HEK293 (cell line): ENCODE measurements around the gene LTC4S.

Source experiments
- CTCF ChIA-PET: fragments of 350-600 bp; formaldehyde crosslinking; extraction: SDS; loops from one replicate; lab custom pipeline; 2021; ENCODE audit warnings: antibody characterized with exemption; lab: Yijun Ruan, JAX
- POLR2A ChIA-PET: fragments of 300-600 bp; formaldehyde crosslinking; extraction: SDS; loops from one replicate; lab custom pipeline; 2020; ENCODE audit warnings: antibody characterized with exemption, inconsistent platforms; lab: Yijun Ruan, JAX
- H3K27ac ChIP-seq: fragments of 200-500 bp; sonication (Bioruptor generic); 2 replicates; pipeline ENCODE4 v1.5.1; 2014; ENCODE audit warnings: low read depth, low read length, control low read depth, inconsistent platforms; ENCODE audit errors: extremely low read depth
- H3K36me3 ChIP-seq, 2 experiments: fragments of 200-500 bp in 1 of 2; sonication (Bioruptor generic) in 1 of 2; 1 replicate in 1 of 2; 2 replicates in 1 of 2; pipeline ENCODE4 v1.5.1; 2014 to 2017; ENCODE audit warnings: inconsistent platforms in 2 of 2, low read length in 2 of 2; ENCODE audit not compliant: control insufficient read depth in 2 of 2, insufficient read depth in 1 of 2
- H3K4me1 ChIP-seq: fragments of 200-500 bp; sonication (Bioruptor generic); 2 replicates; pipeline ENCODE4 v1.5.1; 2014; ENCODE audit warnings: mild to moderate bottlenecking, low read length, inconsistent platforms; ENCODE audit not compliant: control insufficient read depth, insufficient read depth
- H3K4me3 ChIP-seq: 2 replicates; pipeline ENCODE4 v1.5.1; 2011; ENCODE audit warnings: low read depth, mild to moderate bottlenecking, control low read depth, low read length, moderate library complexity
- H3K9me3 ChIP-seq: fragments of 200-500 bp; sonication (Bioruptor generic); 2 replicates; pipeline ENCODE4 v1.5.1; 2014; ENCODE audit warnings: low read depth, low read length, inconsistent platforms; ENCODE audit not compliant: control insufficient read depth, insufficient read depth
- EGR2 ChIP-seq: fragments of 450-650 bp; formaldehyde crosslinking; IDR thresholded peaks from 2 replicates; pipeline ENCODE4 v1.5.1; 2016; ENCODE audit warnings: low read depth, missing biosample characterization, missing genetic modification characterization
- KLF16 ChIP-seq: fragments of 450-650 bp; formaldehyde crosslinking; IDR thresholded peaks from 2 replicates; pipeline ENCODE4 v1.5.1; 2017; ENCODE audit warnings: missing biosample characterization, missing genetic modification characterization
- MZF1 ChIP-seq: fragments of 450-650 bp; formaldehyde crosslinking; IDR thresholded peaks from 2 replicates; pipeline ENCODE4 v1.5.1; 2017; ENCODE audit warnings: missing biosample characterization, missing genetic modification characterization, borderline replicate concordance
- OSR2 ChIP-seq: fragments of 450-650 bp; formaldehyde crosslinking; IDR thresholded peaks from 2 replicates; pipeline ENCODE4 v1.5.1; 2016; ENCODE audit warnings: missing biosample characterization, missing genetic modification characterization
- WT1 ChIP-seq: fragments of 450-650 bp; formaldehyde crosslinking; IDR thresholded peaks from 2 replicates; pipeline ENCODE4 v1.5.1; 2016; ENCODE audit warnings: missing biosample characterization, missing genetic modification characterization
- ZNF10 ChIP-seq: fragments of 450-650 bp; formaldehyde crosslinking; IDR thresholded peaks from 2 replicates; pipeline ENCODE4 v1.5.1; 2017; ENCODE audit warnings: missing biosample characterization, missing genetic modification characterization
- ZNF121 ChIP-seq: fragments of 450-650 bp; formaldehyde crosslinking; IDR thresholded peaks from 2 replicates; pipeline ENCODE4 v1.5.1; 2016; ENCODE audit warnings: missing biosample characterization, missing genetic modification characterization
- ZNF133 ChIP-seq: fragments of 450-650 bp; formaldehyde crosslinking; IDR thresholded peaks from 2 replicates; pipeline ENCODE4 v1.5.1; 2016; ENCODE audit warnings: missing biosample characterization, missing genetic modification characterization
- ZNF138 ChIP-seq: fragments of 450-650 bp; formaldehyde crosslinking; IDR thresholded peaks from 2 replicates; pipeline ENCODE4 v1.5.1; 2016; ENCODE audit warnings: missing biosample characterization, missing genetic modification characterization, borderline replicate concordance
- ZNF2 ChIP-seq: fragments of 450-650 bp; formaldehyde crosslinking; IDR thresholded peaks from 2 replicates; pipeline ENCODE4 v1.5.1; 2016; ENCODE audit warnings: missing biosample characterization, missing genetic modification characterization
- ZNF24 ChIP-seq: fragments of 450-650 bp; formaldehyde crosslinking; IDR thresholded peaks from 2 replicates; pipeline ENCODE4 v1.5.1; 2016; ENCODE audit warnings: missing biosample characterization, missing genetic modification characterization
- ZNF600 ChIP-seq: fragments of 450-650 bp; formaldehyde crosslinking; IDR thresholded peaks from 2 replicates; pipeline ENCODE4 v1.5.1; 2016; ENCODE audit warnings: missing biosample characterization, missing genetic modification characterization
- ZNF658 ChIP-seq: fragments of 450-650 bp; formaldehyde crosslinking; IDR thresholded peaks from 2 replicates; pipeline ENCODE4; 2016; ENCODE audit warnings: missing biosample characterization, missing genetic modification characterization
- ZNF76 ChIP-seq: fragments of 450-650 bp; formaldehyde crosslinking; IDR thresholded peaks from 2 replicates; pipeline ENCODE4; 2016; ENCODE audit warnings: low read depth, missing biosample characterization, missing genetic modification characterization, borderline replicate concordance
- TF ChIP-seq, protein P1 (sequence below): fragments of 450-650 bp; formaldehyde crosslinking; IDR thresholded peaks from 2 replicates; pipeline ENCODE4 v1.5.1; 2016; ENCODE audit warnings: missing biosample characterization, missing genetic modification characterization, low read depth
- TF ChIP-seq, protein P2 (sequence below): fragments of 450-650 bp; formaldehyde crosslinking; IDR thresholded peaks from 2 replicates; pipeline ENCODE4 v1.5.1; 2016; ENCODE audit warnings: missing biosample characterization, missing genetic modification characterization
- TF ChIP-seq, protein P3 (sequence below): sonication (generic); formaldehyde crosslinking; IDR thresholded peaks from 2 replicates; pipeline ENCODE4 v1.8.1; 2022; ENCODE audit warnings: mild to moderate bottlenecking, moderate library complexity, missing genetic modification reagents
- TF ChIP-seq, protein P4 (sequence below): fragments of 450-650 bp; formaldehyde crosslinking; IDR thresholded peaks from 2 replicates; pipeline ENCODE4 v1.5.1; 2017; ENCODE audit warnings: missing biosample characterization, missing genetic modification characterization
- TF ChIP-seq, protein P5 (sequence below): fragments of 450-650 bp; formaldehyde crosslinking; IDR thresholded peaks from 2 replicates; pipeline ENCODE4 v1.5.1; 2016; ENCODE audit warnings: missing biosample characterization, missing genetic modification characterization, borderline replicate concordance
- TF ChIP-seq, protein P6 (sequence below): fragments of 450-650 bp; IDR thresholded peaks from 2 replicates; pipeline ENCODE4 v1.5.1; 2018; ENCODE audit warnings: missing biosample characterization, mild to moderate bottlenecking, missing genetic modification characterization

Gene LTC4S

DNA sequence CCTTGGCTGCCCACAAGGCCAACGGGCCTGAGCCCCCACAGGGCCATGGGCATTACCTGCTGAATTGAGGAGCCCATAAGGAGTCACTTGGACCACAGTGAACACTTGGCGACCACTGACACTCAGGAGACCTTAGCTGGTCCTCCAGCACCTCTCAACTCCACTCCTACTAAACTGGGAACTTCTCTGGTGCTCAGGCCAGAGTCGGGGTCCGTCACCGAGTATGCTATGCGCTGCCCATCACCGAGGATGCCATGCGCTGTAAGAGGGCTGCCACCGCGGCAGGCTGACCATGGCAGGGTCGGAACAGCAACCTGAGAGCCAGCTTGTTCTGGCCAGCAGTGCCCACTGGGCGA, 26.3 kb downstream of the LTC4S start:
- TF ChIP-seq, protein P1, sequence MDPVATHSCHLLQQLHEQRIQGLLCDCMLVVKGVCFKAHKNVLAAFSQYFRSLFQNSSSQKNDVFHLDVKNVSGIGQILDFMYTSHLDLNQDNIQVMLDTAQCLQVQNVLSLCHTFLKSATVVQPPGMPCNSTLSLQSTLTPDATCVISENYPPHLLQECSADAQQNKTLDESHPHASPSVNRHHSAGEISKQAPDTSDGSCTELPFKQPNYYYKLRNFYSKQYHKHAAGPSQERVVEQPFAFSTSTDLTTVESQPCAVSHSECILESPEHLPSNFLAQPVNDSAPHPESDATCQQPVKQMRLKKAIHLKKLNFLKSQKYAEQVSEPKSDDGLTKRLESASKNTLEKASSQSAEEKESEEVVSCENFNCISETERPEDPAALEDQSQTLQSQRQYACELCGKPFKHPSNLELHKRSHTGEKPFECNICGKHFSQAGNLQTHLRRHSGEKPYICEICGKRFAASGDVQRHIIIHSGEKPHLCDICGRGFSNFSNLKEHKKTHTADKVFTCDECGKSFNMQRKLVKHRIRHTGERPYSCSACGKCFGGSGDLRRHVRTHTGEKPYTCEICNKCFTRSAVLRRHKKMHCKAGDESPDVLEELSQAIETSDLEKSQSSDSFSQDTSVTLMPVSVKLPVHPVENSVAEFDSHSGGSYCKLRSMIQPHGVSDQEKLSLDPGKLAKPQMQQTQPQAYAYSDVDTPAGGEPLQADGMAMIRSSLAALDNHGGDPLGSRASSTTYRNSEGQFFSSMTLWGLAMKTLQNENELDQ = no peak
- TF ChIP-seq KLF16 (no peak), ZNF600 (tag by site-specific recombination) (peak; percentile 57; the same call in 1 of the 2 replicates), ZNF133 (no peak), ZNF121 (tag by site-specific recombination) (no peak), ZNF10 (tag by site-specific recombination) (peak; percentile 72), EGR2 (no peak), ZNF76 (tag by site-specific recombination) (no peak), OSR2 (no peak), WT1 (tag by site-specific recombination) (no peak), ZNF24 (tag by site-specific recombination) (no peak), ZNF138 (no peak), ZNF2 (no peak), ZNF658 (tag by site-specific recombination) (no peak), MZF1 (no peak)
- TF ChIP-seq, protein P2, sequence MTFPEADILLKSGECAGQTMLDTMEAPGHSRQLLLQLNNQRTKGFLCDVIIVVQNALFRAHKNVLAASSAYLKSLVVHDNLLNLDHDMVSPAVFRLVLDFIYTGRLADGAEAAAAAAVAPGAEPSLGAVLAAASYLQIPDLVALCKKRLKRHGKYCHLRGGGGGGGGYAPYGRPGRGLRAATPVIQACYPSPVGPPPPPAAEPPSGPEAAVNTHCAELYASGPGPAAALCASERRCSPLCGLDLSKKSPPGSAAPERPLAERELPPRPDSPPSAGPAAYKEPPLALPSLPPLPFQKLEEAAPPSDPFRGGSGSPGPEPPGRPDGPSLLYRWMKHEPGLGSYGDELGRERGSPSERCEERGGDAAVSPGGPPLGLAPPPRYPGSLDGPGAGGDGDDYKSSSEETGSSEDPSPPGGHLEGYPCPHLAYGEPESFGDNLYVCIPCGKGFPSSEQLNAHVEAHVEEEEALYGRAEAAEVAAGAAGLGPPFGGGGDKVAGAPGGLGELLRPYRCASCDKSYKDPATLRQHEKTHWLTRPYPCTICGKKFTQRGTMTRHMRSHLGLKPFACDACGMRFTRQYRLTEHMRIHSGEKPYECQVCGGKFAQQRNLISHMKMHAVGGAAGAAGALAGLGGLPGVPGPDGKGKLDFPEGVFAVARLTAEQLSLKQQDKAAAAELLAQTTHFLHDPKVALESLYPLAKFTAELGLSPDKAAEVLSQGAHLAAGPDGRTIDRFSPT (tag by site-specific recombination) = peak; percentile 88
- TF ChIP-seq, protein P3, sequence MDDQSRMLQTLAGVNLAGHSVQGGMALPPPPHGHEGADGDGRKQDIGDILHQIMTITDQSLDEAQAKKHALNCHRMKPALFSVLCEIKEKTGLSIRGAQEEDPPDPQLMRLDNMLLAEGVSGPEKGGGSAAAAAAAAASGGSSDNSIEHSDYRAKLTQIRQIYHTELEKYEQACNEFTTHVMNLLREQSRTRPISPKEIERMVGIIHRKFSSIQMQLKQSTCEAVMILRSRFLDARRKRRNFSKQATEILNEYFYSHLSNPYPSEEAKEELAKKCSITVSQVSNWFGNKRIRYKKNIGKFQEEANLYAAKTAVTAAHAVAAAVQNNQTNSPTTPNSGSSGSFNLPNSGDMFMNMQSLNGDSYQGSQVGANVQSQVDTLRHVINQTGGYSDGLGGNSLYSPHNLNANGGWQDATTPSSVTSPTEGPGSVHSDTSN (CRISPR knock-in tag) = 0 out of 2 replicates have a peak, but pooled peaks have one; percentile 14
- TF ChIP-seq, protein P4, sequence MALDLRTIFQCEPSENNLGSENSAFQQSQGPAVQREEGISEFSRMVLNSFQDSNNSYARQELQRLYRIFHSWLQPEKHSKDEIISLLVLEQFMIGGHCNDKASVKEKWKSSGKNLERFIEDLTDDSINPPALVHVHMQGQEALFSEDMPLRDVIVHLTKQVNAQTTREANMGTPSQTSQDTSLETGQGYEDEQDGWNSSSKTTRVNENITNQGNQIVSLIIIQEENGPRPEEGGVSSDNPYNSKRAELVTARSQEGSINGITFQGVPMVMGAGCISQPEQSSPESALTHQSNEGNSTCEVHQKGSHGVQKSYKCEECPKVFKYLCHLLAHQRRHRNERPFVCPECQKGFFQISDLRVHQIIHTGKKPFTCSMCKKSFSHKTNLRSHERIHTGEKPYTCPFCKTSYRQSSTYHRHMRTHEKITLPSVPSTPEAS (tag by site-specific recombination) = no peak
- TF ChIP-seq, protein P5, sequence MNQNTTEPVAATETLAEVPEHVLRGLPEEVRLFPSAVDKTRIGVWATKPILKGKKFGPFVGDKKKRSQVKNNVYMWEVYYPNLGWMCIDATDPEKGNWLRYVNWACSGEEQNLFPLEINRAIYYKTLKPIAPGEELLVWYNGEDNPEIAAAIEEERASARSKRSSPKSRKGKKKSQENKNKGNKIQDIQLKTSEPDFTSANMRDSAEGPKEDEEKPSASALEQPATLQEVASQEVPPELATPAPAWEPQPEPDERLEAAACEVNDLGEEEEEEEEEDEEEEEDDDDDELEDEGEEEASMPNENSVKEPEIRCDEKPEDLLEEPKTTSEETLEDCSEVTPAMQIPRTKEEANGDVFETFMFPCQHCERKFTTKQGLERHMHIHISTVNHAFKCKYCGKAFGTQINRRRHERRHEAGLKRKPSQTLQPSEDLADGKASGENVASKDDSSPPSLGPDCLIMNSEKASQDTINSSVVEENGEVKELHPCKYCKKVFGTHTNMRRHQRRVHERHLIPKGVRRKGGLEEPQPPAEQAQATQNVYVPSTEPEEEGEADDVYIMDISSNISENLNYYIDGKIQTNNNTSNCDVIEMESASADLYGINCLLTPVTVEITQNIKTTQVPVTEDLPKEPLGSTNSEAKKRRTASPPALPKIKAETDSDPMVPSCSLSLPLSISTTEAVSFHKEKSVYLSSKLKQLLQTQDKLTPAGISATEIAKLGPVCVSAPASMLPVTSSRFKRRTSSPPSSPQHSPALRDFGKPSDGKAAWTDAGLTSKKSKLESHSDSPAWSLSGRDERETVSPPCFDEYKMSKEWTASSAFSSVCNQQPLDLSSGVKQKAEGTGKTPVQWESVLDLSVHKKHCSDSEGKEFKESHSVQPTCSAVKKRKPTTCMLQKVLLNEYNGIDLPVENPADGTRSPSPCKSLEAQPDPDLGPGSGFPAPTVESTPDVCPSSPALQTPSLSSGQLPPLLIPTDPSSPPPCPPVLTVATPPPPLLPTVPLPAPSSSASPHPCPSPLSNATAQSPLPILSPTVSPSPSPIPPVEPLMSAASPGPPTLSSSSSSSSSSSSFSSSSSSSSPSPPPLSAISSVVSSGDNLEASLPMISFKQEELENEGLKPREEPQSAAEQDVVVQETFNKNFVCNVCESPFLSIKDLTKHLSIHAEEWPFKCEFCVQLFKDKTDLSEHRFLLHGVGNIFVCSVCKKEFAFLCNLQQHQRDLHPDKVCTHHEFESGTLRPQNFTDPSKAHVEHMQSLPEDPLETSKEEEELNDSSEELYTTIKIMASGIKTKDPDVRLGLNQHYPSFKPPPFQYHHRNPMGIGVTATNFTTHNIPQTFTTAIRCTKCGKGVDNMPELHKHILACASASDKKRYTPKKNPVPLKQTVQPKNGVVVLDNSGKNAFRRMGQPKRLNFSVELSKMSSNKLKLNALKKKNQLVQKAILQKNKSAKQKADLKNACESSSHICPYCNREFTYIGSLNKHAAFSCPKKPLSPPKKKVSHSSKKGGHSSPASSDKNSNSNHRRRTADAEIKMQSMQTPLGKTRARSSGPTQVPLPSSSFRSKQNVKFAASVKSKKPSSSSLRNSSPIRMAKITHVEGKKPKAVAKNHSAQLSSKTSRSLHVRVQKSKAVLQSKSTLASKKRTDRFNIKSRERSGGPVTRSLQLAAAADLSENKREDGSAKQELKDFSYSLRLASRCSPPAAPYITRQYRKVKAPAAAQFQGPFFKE (tag by site-specific recombination) = 0 out of 2 replicates have a peak, but pooled peaks have one; percentile 47
- TF ChIP-seq, protein P6, sequence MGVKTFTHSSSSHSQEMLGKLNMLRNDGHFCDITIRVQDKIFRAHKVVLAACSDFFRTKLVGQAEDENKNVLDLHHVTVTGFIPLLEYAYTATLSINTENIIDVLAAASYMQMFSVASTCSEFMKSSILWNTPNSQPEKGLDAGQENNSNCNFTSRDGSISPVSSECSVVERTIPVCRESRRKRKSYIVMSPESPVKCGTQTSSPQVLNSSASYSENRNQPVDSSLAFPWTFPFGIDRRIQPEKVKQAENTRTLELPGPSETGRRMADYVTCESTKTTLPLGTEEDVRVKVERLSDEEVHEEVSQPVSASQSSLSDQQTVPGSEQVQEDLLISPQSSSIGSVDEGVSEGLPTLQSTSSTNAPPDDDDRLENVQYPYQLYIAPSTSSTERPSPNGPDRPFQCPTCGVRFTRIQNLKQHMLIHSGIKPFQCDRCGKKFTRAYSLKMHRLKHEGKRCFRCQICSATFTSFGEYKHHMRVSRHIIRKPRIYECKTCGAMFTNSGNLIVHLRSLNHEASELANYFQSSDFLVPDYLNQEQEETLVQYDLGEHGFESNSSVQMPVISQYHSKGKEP (tag by site-specific recombination) = no peak
- H3K36me3 ChIP-seq = peaks cover 5 to 41% of the 10 kb centered on the region in 2 experiments; a peak in 2 of 3 replicates
- peak overlapping the region; percentile 83 for H3K4me3 ChIP-seq
- H3K27ac ChIP-seq = peak overlapping the region; percentile 92
- ChIA-PET POLR2A (interaction anchor here (0.6 to 1.7 kb wide), 13 partner anchors 9 to 193 kb away, joined by 3 to 28 read pairs (median 4); partner anchors contain the start of genes LTC4S, MAML1, MGAT4B and MRNIP), CTCF (no interaction called here)
- peaks cover 19% of the 10 kb centered on the region for H3K4me1 ChIP-seq
- no peaks in the 10 kb centered on the region for H3K9me3 ChIP-seq
